Measurements from ENCODE around the gene IGSF11.
A peak's percentile ranks its signal among the peaks of the same experiment; 100 is the strongest.
"Not testable (repeated sequence)": the region's sequence is repeated elsewhere in the genome, so short reads cannot be mapped to it uniquely, and the experiment has no call there.

Gene IGSF11

GRCh38 chr3:119034256-119035013, at the start of gene IGSF11:
IGSF11 (minus strand) TSS chr3:119034846; CDS start chr3:119034582, 264 bp downstream.
- no peak for FAIRE-seq
- peak; percentile 66 for DNase-seq (ENCODE audit: insufficient read length, low spot score)

GRCh38 chr3:119080364-119080763, 45.7 kb upstream of the IGSF11 start:
- DNase-seq (ENCODE audit: insufficient read length, low spot score) (no peak), FAIRE-seq (no peak)

- DNase-seq (ENCODE audit: insufficient read length, low spot score) (no peak), FAIRE-seq (no peak)
Measured at GRCh38 chr3:119073258-119074001, 38.8 kb upstream of the IGSF11 start.

- not testable (repeated sequence) for DNase-seq (ENCODE audit: insufficient read length, low spot score); FAIRE-seq
Measured at GRCh38 chr3:119072451-119072850, 37.8 kb upstream of the IGSF11 start.

GRCh38 chr3:119069725-119070124, 35.1 kb upstream of the IGSF11 start:
- FAIRE-seq (no peak), DNase-seq (ENCODE audit: insufficient read length, low spot score) (no peak)

GRCh38 chr3:119063471-119063870, 28.8 kb upstream of the IGSF11 start:
- no peak for FAIRE-seq
- DNase-seq (ENCODE audit: insufficient read length, low spot score) = no peak

GRCh38 chr3:119062892-119063291, 28.2 kb upstream of the IGSF11 start:
- FAIRE-seq = no peak
- no peak for DNase-seq (ENCODE audit: insufficient read length, low spot score)

GRCh38 chr3:119044593-119044992, 9.9 kb upstream of the IGSF11 start:
- DNase-seq (ENCODE audit: insufficient read length, low spot score) (no peak), FAIRE-seq (no peak)

GRCh38 chr3:119042162-119042561, 7.5 kb upstream of the IGSF11 start:
- DNase-seq (ENCODE audit: insufficient read length, low spot score) (no peak), FAIRE-seq (no peak)

- no peak for DNase-seq (ENCODE audit: insufficient read length, low spot score)
- peak; percentile 8 for FAIRE-seq
Measured at GRCh38 chr3:119035014-119035346, 334 bp upstream of the IGSF11 start.

GRCh38 chr3:119033393-119034255, 1.0 kb downstream of the IGSF11 start:
- DNase-seq (ENCODE audit: insufficient read length, low spot score) = no peak
- FAIRE-seq = no peak

GRCh38 chr3:119025171-119025795, 9.4 kb downstream of the IGSF11 start:
- FAIRE-seq (no peak), DNase-seq (ENCODE audit: insufficient read length, low spot score) (no peak)

GRCh38 chr3:119019767-119020518, 14.7 kb downstream of the IGSF11 start:
- no peak for FAIRE-seq
- no peak for DNase-seq (ENCODE audit: insufficient read length, low spot score)

GRCh38 chr3:119018690-119019463, 15.8 kb downstream of the IGSF11 start:
- DNase-seq (ENCODE audit: insufficient read length, low spot score) (no peak), FAIRE-seq (no peak)

- FAIRE-seq (no peak), DNase-seq (ENCODE audit: insufficient read length, low spot score) (no peak)
Measured at GRCh38 chr3:119015942-119016341, 18.7 kb downstream of the IGSF11 start.

- FAIRE-seq (no peak), DNase-seq (ENCODE audit: insufficient read length, low spot score) (no peak)
Measured at GRCh38 chr3:119013951-119014350, 20.7 kb downstream of the IGSF11 start.

- no peak for FAIRE-seq
Measured at GRCh38 chr3:119011528-119011927, 23.1 kb downstream of the IGSF11 start.

GRCh38 chr3:118997190-118997589, 37.5 kb downstream of the IGSF11 start:
- FAIRE-seq = no peak
- DNase-seq (ENCODE audit: insufficient read length, low spot score) = no peak

More at GRCh38 chr3:119011528-119011927, 23.1 kb downstream of the IGSF11 start:
- DNase-seq (ENCODE audit: insufficient read length, low spot score) = no peak

GRCh38 chr3:118991775-118992174, 42.9 kb downstream of the IGSF11 start:
- DNase-seq (ENCODE audit: insufficient read length, low spot score) (no peak), FAIRE-seq (no peak)

Measured in GM19239 (cell line).